ENCODE data around the gene HBA1. TPM values are rescaled to one million over a fixed set of nuclear protein-coding genes. Genes with fewer than 3 reads are reported as not detected.
"Not testable (repeated sequence)": the region's sequence is repeated elsewhere in the genome, so short reads cannot be mapped to it uniquely, and the experiment has no call there.

The HBA1 gene
- polyA plus RNA-seq, 1 donor, result 394 TPM

DNA sequence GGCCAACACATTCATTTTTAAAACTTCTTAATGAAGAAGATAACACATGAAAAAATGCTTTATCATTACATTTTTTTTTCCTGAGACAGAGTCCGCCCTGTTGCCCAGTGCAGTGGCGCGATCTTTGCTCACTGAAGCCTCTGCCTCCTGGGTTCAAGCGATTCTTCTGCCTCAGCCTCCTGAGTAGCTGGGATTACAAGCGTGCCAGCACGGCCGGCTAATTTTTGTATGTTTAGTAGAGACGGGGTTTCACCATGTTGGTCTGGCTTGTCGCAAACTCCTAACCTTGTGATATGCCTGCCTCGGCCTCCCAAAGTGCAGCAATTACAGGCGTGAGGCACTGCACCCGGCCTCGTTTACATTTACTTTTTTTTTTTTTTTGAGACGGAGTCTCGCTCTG is 17.0 kb downstream of the HBA1 start:
- DNase-seq, result no peak

DNA sequence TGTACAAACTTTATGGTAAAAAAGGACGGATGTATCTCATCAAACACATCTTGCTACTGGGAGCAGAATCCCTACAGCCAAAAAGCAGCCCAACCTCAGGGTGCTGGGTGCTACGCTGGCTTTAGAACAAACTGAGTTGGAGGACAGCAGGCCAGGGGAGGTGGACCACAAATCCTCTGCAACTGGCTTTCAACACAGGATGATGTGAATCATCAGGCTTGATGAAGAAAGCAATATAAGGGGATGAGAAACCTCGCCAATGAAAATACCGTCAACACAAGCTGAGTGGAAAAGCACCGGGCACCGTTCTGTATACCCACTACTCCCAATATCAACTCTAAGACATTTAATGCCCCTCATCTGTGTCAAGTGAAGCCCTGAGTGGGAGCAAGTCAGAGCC is 18.0 kb downstream of the HBA1 start:
- DNase-seq, result no peak

DNA sequence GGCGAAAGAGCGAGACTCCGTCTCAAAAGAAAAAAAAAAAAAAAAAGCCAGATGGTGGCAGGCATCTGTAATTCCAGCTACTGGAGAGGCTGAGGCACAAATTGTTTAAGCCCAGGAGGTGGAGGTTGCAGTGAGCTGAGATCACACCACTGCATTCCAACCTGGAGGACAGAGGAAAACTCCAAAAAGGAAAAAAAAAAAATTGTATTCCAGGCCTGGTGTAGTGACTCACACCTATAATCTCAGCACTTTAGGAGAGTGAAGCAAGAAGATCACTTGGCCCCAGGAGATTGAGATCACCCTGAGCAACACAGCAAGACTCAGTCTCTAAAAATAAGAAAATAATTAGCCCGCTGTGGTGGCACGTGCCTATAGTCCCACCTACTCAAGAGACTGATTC is 23.9 kb downstream of the HBA1 start:
- no peak for DNase-seq

DNA sequence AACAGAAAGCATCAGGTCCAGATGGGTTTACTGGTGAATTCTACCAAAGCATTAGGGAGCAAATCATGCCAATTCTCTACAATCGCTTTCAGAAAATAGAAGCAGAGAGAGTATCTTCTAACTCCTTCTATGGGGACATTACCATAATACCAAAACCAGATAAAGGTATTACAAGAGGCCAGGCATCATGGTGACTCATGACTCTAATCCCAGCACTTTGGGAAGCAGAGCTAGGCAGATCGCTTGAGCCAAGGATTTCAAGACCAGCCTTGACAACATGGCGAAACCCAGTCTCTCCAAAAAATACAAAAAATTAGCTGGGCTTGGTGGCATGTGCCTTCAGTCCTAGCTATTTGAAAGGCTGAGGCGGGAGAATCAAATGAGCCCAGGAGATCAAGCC is 26.8 kb downstream of the HBA1 start:
- no peak for DNase-seq

DNA sequence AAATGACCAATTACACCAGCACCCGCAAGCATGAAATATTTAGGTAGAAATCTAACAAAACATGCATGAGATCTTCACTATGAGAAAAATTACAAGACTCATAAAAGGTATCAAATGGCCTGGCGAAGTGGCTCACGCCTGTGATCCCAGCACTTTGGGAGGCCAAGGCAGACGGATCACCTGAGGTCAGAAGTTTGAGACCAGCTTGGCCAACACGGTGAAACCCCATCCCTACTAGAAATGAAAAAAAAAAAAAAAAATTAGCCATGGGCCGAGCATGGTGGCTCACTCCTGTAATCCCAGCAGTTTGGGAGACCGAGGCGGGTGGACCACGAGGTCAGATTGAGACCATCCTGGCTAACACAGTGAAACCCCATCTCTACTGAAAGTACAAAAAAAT is 27.6 kb downstream of the HBA1 start:
- not testable (repeated sequence) for DNase-seq

DNA sequence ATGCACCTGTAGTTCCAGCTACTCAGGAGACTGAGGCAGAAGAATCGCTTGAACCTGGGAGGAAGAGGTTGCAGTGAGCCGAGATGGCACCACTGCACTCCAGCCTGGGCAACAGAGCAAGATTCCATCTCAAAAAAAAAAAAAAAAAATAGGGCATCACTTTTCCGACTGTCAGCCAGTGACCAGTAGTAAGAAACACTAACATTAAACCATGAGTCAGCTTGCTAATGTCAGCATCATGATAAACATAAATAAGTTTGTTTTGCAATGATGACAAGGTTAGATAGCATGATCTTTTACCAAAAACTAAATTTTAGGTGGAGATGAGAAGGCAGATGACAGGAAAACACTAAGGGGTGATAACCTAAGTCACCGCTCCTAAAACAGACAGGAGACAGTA is 32.9 kb downstream of the HBA1 start:
- DNase-seq, result not testable (repeated sequence)

DNA sequence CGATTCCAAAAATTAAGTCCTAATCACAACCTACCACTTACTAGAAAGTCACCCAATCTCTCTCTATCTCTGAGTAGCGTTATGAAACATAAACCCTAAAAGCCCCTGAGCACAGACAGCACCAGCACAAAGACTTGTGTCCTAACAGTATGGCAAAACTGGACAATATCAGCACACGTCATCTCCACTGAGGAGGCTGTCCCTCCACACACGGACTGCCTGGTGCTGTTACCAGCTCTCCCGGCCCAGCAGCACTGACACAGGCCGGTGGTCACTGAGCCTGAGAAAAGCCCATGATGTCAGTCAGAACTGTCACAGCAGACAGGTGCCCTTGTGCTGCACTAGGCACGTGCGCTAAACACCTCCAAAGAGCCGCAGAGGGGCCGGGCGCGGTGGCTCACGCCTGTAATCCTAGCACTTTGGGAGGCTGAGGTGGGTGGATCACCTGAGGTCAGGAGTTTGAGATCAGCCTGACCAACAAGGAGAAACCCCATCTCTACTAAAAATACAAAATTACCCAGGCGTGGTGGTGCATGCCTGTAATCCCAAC is 35.2 kb downstream of the HBA1 start:
- not testable (repeated sequence) for DNase-seq

DNA sequence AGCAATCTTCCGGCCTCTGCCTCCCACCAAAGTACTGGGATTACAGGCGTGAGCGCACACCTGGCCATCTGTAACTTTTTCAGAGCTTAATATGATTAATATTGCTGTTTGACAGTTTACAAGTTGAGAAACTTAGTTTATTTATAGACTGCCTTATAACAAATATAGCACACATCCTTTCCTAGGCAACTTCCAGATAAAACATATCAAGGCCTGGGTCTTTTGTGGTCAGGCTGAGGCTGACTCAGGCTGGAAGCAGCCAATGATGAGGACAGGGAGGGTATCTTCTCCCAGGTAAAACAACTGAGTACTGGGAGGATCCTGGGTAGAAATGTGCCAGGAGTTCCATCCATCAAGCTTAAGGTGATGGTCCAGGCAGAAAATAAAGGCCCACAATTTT is 36.5 kb downstream of the HBA1 start:
- no peak for DNase-seq

DNA sequence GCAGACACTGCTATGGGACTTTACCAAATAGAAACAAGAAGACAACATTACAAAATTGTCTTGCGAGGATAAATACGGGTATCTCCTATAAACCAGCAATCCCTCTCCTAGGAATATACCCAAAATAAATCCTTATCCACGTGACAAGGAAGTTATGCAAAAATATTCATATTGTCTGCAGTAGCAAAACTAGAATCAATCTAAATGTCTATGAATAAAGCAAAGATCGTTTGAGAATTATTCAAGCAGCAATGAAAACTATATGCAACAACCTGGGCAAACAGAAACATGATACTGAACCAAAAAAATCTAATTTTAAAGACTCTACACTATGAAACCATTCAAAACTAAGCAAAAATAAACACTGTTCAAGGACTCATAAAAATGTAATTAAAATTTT is 43.5 kb downstream of the HBA1 start:
- DNase-seq, result no peak

Other genes with a start within 250 kb of the HBA1 start
- 14.3 TPM for gene POLR3K, start 123.1 kb upstream of the HBA1 start, polyA plus RNA-seq (ENCODE audit: insufficient read length)
- 40.6 TPM for gene SNRNP25, start 122.9 kb upstream of the HBA1 start, polyA plus RNA-seq (ENCODE audit: insufficient read length)
- gene RHBDF1, start 104.0 kb upstream of the HBA1 start, polyA plus RNA-seq (ENCODE audit: insufficient read length), result 26.3 TPM
- 14.2 TPM for gene MPG, start 98.5 kb upstream of the HBA1 start, polyA plus RNA-seq (ENCODE audit: insufficient read length)
- gene NPRL3, start 38.0 kb upstream of the HBA1 start, polyA plus RNA-seq (ENCODE audit: insufficient read length), result 33.5 TPM
- gene HBZ, start 24.0 kb upstream of the HBA1 start, polyA plus RNA-seq (ENCODE audit: insufficient read length), result 0.30 TPM
- 1.8 TPM for gene HBM, start 10.7 kb upstream of the HBA1 start, polyA plus RNA-seq (ENCODE audit: insufficient read length)
- 570 TPM for gene HBA2, start 3.8 kb upstream of the HBA1 start, polyA plus RNA-seq (ENCODE audit: insufficient read length)
- gene HBQ1, start 3.8 kb downstream of the HBA1 start, polyA plus RNA-seq (ENCODE audit: insufficient read length), result not detected
- 168 TPM for gene LUC7L, start 52.8 kb downstream of the HBA1 start, polyA plus RNA-seq (ENCODE audit: insufficient read length)
- 74.8 TPM for gene FAM234A, start 58.1 kb downstream of the HBA1 start, polyA plus RNA-seq (ENCODE audit: insufficient read length)
- gene RGS11, start 99.3 kb downstream of the HBA1 start, polyA plus RNA-seq (ENCODE audit: insufficient read length), result 1.4 TPM
- 3.6 TPM for gene ARHGDIG, start 103.9 kb downstream of the HBA1 start, polyA plus RNA-seq (ENCODE audit: insufficient read length)
- gene PDIA2, start 106.5 kb downstream of the HBA1 start, polyA plus RNA-seq (ENCODE audit: insufficient read length), result 2.4 TPM
- gene AXIN1, start 176.0 kb downstream of the HBA1 start, polyA plus RNA-seq (ENCODE audit: insufficient read length), result 14.7 TPM
- 52.8 TPM for gene MRPL28, start 193.9 kb downstream of the HBA1 start, polyA plus RNA-seq (ENCODE audit: insufficient read length)
- 56.1 TPM for gene PGAP6, start 205.3 kb downstream of the HBA1 start, polyA plus RNA-seq (ENCODE audit: insufficient read length)
- 106 TPM for gene NME4, start 220.5 kb downstream of the HBA1 start, polyA plus RNA-seq (ENCODE audit: insufficient read length)
- gene DECR2, start 225.2 kb downstream of the HBA1 start, polyA plus RNA-seq (ENCODE audit: insufficient read length), result 20.1 TPM
- 127 TPM for gene RAB11FIP3, start 249.0 kb downstream of the HBA1 start, polyA plus RNA-seq (ENCODE audit: insufficient read length)